ENCODE data around the gene PARP4.
"Not testable (repeated sequence)": the region's sequence is repeated elsewhere in the genome, so short reads cannot be mapped to it uniquely, and the experiment has no call there.

The PARP4 gene

DNA sequence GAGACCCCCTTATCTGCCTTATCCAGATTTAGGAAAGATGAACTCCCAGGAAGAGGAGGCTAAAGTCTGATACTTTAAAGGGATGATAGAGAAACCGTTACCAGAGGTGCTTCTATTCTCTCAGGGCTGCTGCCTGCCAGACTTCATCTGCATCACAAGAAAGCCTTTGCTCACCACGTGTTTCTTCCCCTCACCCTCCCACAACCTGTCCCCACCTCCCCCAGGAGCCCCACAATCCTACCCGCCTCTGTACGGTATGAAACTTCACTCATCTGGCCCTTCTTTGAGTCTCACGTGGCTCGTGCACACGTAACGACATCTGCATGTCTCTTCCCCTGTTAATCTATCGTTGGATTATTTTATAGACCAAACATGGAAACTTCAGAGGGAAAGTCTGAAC lies 67.7 kb downstream of the PARP4 start:
- not testable (repeated sequence) for DNase-seq (ENCODE audit: low spot score)

- DNase-seq (ENCODE audit: low spot score): no peak
Measured at GRCh38 chr13:24443366-24443765, 69.2 kb downstream of the PARP4 start.

DNA sequence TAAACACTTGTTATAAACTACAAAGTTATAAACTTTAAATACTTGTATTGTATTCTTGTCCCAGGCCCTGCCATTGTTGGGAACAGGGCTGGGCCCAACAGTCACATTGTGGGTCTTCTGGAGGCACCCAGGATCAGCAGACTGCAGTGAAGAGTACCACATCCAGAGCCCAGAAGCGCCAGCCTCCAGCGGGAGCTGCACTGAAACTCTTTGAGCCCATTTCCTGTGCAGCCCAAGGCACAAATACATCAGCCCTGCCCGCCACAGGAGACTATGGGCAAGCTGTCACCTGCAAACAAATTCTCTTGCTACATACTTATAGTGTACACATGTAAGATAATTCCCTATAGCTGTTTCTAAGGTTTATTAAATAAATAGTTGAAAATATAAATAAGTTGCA lies 86.5 kb downstream of the PARP4 start:
- DNase-seq (ENCODE audit: low spot score): not testable (repeated sequence)

GRCh38 chr13:24419668-24420067 lies 92.9 kb downstream of the PARP4 start:
- not testable (repeated sequence) for DNase-seq (ENCODE audit: low spot score)

- no peak for DNase-seq (ENCODE audit: low spot score)
Measured at GRCh38 chr13:24407844-24408243, 104.7 kb downstream of the PARP4 start.

GRCh38 chr13:24406524-24406923 lies 106.1 kb downstream of the PARP4 start:
- DNase-seq (ENCODE audit: low spot score): no peak

GRCh38 chr13:24396821-24397220 lies 115.8 kb downstream of the PARP4 start:
- no peak for DNase-seq (ENCODE audit: low spot score)

DNA sequence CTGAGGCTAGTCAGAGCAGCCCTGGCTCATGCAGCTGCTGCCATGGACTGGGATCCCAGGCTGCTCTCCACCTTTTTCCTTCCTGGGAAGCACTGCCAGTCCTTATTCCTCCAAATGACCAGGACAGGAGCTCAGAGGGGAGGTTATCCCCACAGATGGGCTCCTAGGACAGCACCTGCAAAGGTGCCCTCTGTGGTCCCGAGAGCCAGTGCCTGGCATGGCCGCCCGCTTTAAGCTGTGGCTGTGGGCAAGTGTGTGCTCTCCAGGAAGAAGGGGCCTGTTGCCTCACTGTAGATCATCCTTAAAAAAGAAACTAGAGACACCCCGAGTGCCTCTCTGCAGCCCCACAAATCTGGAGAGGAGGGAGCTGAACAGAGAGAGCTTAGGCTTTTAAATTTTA lies 119.6 kb downstream of the PARP4 start:
- no peak for DNase-seq (ENCODE audit: low spot score)

GRCh38 chr13:24391771-24392683 lies 120.6 kb downstream of the PARP4 start:
- not testable (repeated sequence) for DNase-seq (ENCODE audit: low spot score)

- not testable (repeated sequence) for DNase-seq (ENCODE audit: low spot score)
Measured at GRCh38 chr13:24390795-24391194, 121.8 kb downstream of the PARP4 start.

DNA sequence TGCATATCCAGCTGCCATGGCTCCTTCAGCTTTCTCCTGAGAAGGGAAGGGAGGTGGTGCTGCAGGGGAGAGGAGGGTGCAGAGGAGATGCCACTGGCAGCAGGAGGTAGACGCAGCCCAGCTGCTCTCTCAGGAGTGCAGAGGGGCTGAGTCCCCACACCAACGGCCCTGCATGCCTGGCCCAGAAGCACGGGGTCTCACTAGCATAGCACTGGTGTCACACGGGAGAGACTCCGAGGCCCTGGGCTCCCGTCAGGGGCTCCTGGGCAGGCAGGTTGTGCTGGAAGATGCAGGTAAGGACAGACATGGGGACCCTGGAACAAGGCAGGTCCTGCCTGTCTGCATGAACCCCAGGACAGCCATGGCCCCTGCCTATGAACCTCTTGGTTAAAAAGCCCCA lies 123.1 kb downstream of the PARP4 start:
- no peak for DNase-seq (ENCODE audit: low spot score)

- DNase-seq (ENCODE audit: low spot score): not testable (repeated sequence)
Measured at GRCh38 chr13:24388743-24389142, 123.8 kb downstream of the PARP4 start.

DNA sequence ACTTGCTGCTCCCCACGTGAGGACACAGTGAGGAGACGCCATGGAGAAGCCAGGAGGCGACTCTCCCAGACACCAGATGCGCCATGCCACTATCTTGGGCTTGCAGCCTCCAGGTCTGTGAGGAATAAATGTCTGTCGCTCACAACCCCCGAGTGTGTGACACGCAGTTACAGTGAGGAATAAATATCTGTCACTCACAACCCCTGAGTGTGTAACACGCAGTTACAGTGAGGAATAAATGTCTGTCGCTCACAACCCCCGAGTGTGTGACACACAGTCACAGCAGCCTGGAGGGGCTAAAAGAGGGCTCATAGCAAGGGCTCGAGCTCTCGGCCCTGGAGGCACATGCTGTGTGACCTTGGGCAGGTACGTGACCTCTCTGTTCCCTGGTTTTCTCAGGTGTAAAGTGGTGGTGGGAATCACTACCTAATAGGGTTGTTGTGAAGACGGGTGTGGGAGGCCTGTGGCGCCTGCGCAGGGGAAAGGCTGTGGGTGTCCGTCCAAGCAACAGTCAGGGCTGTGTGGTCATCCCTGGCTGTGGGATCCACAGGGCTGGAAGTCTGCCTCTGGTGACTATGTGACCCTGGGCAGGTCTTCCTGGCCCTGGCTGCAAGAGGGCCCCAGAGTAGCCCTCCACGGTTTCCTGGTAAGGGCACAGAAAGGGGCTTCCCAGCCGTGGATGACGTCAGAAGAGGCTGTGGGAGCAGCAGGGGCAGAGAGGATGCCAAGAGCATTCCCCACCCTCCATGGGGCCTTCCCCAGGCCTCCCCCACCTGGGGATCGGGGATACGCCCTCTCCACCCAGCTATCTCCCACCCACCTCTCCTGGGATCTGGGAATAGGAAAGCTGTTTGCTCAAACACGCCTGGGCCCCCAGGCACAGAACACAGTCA lies 125.5 kb downstream of the PARP4 start:
- DNase-seq (ENCODE audit: low spot score): no peak

GRCh38 chr13:24385902-24386301 lies 126.7 kb downstream of the PARP4 start:
- no peak for DNase-seq (ENCODE audit: low spot score)

GRCh38 chr13:24384946-24385345 lies 127.6 kb downstream of the PARP4 start:
- DNase-seq (ENCODE audit: low spot score): not testable (repeated sequence)

DNA sequence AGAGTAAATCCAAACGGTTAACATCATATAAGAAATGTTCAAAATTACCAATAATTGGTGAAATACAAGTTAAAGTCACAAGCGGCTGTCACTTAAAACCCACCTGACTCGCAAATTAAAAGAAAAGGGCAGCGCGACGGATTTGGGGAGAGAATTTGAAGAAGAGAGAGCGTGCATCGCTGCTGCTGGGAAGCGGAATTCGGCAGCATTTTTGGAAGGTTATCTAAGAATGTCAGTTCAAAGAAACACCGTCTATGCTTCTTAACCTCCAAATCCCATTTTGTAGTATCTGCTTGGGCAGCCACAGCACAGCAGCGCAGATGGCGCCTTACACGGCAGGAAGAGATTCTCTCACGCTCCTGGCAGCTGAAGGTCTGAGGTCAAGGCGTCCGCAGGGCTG lies 128.5 kb downstream of the PARP4 start:
- not testable (repeated sequence) for DNase-seq (ENCODE audit: low spot score)

- DNase-seq (ENCODE audit: low spot score): no peak
Measured at GRCh38 chr13:24381541-24382265, 130.9 kb downstream of the PARP4 start.

- DNase-seq (ENCODE audit: low spot score): not testable (repeated sequence)
Measured at GRCh38 chr13:24380881-24381280, 131.7 kb downstream of the PARP4 start.

DNA sequence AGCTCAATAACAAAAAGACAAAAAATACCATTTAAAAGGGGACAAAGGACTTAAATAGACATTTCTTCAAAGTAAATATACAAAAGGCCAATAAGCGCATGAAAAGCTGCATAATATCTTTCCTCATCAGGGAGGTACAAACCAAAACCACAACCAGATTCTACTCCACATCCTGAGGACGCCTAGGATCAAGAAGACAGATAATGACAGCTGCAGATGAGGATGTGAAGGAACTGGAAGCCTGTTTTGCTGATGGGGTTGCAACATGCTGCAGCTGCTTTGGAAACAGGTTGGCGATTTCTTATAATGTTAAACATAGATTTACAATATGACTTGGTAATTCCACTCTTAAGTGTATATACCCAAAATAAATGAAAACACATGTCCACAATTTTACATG lies 132.4 kb downstream of the PARP4 start:
- DNase-seq (ENCODE audit: low spot score): not testable (repeated sequence)

- DNase-seq (ENCODE audit: low spot score): not testable (repeated sequence)
Measured at GRCh38 chr13:24371273-24371672, 141.3 kb downstream of the PARP4 start.

Measured in iPS-NIHi11 (cell line).